ENCODE measurements around the gene HEPN1.

HEPN1 gene

GRCh38 chr11:124942466-124943253, 23.6 kb downstream of the HEPN1 start:
- TF ChIP-seq CTCF (conservative IDR thresholded peaks at IDR 0.05; ENCODE audit: low read depth, low read length) = no peak
- H3K4me3 ChIP-seq (ENCODE audit: low read length) = no peak overlapping the region
- DNase-seq (ENCODE audit: low read depth) = no peak

GRCh38 chr11:124943254-124943616, 24.2 kb downstream of the HEPN1 start:
- no peak overlapping the region for H3K4me3 ChIP-seq (ENCODE audit: low read length)
- DNase-seq (ENCODE audit: low read depth) = no peak
- TF ChIP-seq CTCF (conservative IDR thresholded peaks at IDR 0.05; ENCODE audit: low read depth, low read length) = no peak

- TF ChIP-seq CTCF (conservative IDR thresholded peaks at IDR 0.05; ENCODE audit: low read depth, low read length) = no peak
- H3K4me3 ChIP-seq (ENCODE audit: low read length) = no peak overlapping the region
- DNase-seq (ENCODE audit: low read depth) = no peak
These were observed 24.7 kb downstream of the HEPN1 start for GRCh38 chr11:124943741-124944140.

GRCh38 chr11:124944565-124944964, 25.5 kb downstream of the HEPN1 start:
- no peak for DNase-seq (ENCODE audit: low read depth)
- TF ChIP-seq CTCF (conservative IDR thresholded peaks at IDR 0.05; ENCODE audit: low read depth, low read length) = no peak
- no peak overlapping the region for H3K4me3 ChIP-seq (ENCODE audit: low read length)

GRCh38 chr11:124945826-124946225, 26.8 kb downstream of the HEPN1 start:
- no peak for DNase-seq (ENCODE audit: low read depth)
- TF ChIP-seq CTCF (conservative IDR thresholded peaks at IDR 0.05; ENCODE audit: low read depth, low read length) = no peak
- no peak overlapping the region for H3K4me3 ChIP-seq (ENCODE audit: low read length)

- DNase-seq (ENCODE audit: low read depth) = no peak
- no peak overlapping the region for H3K4me3 ChIP-seq (ENCODE audit: low read length)
- TF ChIP-seq CTCF (conservative IDR thresholded peaks at IDR 0.05; ENCODE audit: low read depth, low read length) = no peak
These were observed 27.7 kb downstream of the HEPN1 start for GRCh38 chr11:124946735-124947141.

GRCh38 chr11:124950601-124951330, 31.7 kb downstream of the HEPN1 start:
- H3K4me3 ChIP-seq (ENCODE audit: low read length) = no peak overlapping the region
- no peak for TF ChIP-seq CTCF (conservative IDR thresholded peaks at IDR 0.05; ENCODE audit: low read depth, low read length)
- no peak for DNase-seq (ENCODE audit: low read depth)
